IMR-90 (cell line): ENCODE measurements around the gene CDCP2. TPM values are rescaled to one million over a fixed set of nuclear protein-coding genes. Genes with fewer than 3 reads are reported as not detected.

Experiments
- ATAC-seq: fragments of 200-7000 bp; cut with Tn5 transposase; 2 replicates; pipeline ENCODE4 v1.9.1; 2020; ENCODE audit warnings: low read depth, mild to moderate bottlenecking, moderate library complexity
- BruUV-seq: library from RNA; stranded (reverse); fragments of 400-500 nt; replicated peaks from 2 replicates; lab custom pipeline; 2021; lab: Mats Ljungman, UMichigan
- CTCF ChIA-PET: fragments of 300-600 bp; formaldehyde crosslinking; extraction: SDS; loops from one replicate; lab custom pipeline; 2021; ENCODE audit warnings: antibody characterized with exemption; lab: Yijun Ruan, JAX
- POLR2A ChIA-PET: fragments of 300-600 bp; sonication (Branson Sonifier 250); formaldehyde crosslinking; loops from one replicate; lab custom pipeline; 2022; ENCODE audit warnings: antibody characterized with exemption; ENCODE audit not compliant: unreplicated experiment; lab: Charles Lee
- DNase-seq: peaks from one replicate; pipeline ENCODE4 v3.0.0; 2013
- H2AFZ ChIP-seq: replicated peaks from 2 replicates; pipeline ENCODE3; 2013; ENCODE audit warnings: low read length, mild to moderate bottlenecking; ENCODE audit not compliant: poor library complexity
- H2AK5ac ChIP-seq: 2 replicates; pipeline ENCODE4 v1.6.1; 2013; ENCODE audit warnings: low read depth, low read length, inconsistent platforms
- H2AK9ac ChIP-seq: replicated peaks from 2 replicates; pipeline ENCODE3; 2013; ENCODE audit warnings: mild to moderate bottlenecking, low read depth, low read length, moderate library complexity; ENCODE audit not compliant: poor library complexity
- H2BK120ac ChIP-seq: 2 replicates; pipeline ENCODE4 v1.6.1; 2013; ENCODE audit warnings: low read depth, low read length, inconsistent platforms
- H2BK15ac ChIP-seq: 3 replicates; pipeline ENCODE4 v1.6.1; 2013; ENCODE audit warnings: low read depth, low read length, inconsistent platforms
- H2BK20ac ChIP-seq: 2 replicates; pipeline ENCODE4 v1.6.1; 2013; ENCODE audit warnings: low read depth, mild to moderate bottlenecking, inconsistent platforms, low read length, moderate library complexity
- H2BK5ac ChIP-seq: 2 replicates; pipeline ENCODE4 v1.6.1; 2013; ENCODE audit warnings: mild to moderate bottlenecking, low read depth, low read length, inconsistent platforms; ENCODE audit not compliant: poor library complexity, severe bottlenecking
- H3K14ac ChIP-seq: replicated peaks from 2 replicates; pipeline ENCODE4 v1.6.1; 2013; ENCODE audit warnings: low read depth, low read length, inconsistent platforms
- H3K18ac ChIP-seq: 2 replicates; pipeline ENCODE4 v1.6.1; 2013; ENCODE audit warnings: low read depth, low read length, control low read depth
- H3K23ac ChIP-seq: 2 replicates; pipeline ENCODE4 v1.6.1; 2013; ENCODE audit warnings: low read depth, low read length, inconsistent platforms
- H3K27ac ChIP-seq: 2 replicates; pipeline ENCODE4 v1.5.1; 2013; ENCODE audit warnings: mild to moderate bottlenecking, control low read depth, low read length; ENCODE audit not compliant: insufficient read depth
- H3K27me3 ChIP-seq: 2 replicates; pipeline ENCODE4 v1.6.1; 2013; ENCODE audit warnings: low read length; ENCODE audit not compliant: control insufficient read depth, insufficient read depth
- H3K36me3 ChIP-seq: 2 replicates; pipeline ENCODE4 v1.6.1; 2013; ENCODE audit warnings: low read length, mixed read lengths; ENCODE audit not compliant: control insufficient read depth, insufficient read depth
- H3K4ac ChIP-seq: 2 replicates; pipeline ENCODE4 v1.6.1; 2013; ENCODE audit warnings: low read depth, low read length, inconsistent platforms
- H3K4me1 ChIP-seq: 2 replicates; pipeline ENCODE4 v1.6.1; 2013; ENCODE audit warnings: low read length, mixed read lengths; ENCODE audit not compliant: control insufficient read depth, insufficient read depth
- H3K4me2 ChIP-seq: 2 replicates; pipeline ENCODE4 v1.6.1; 2013; ENCODE audit warnings: low read depth, mild to moderate bottlenecking, control low read depth, low read length, moderate library complexity
- H3K4me3 ChIP-seq: 2 replicates; pipeline ENCODE4 v1.5.1; 2013; ENCODE audit warnings: low read depth, mild to moderate bottlenecking, control low read depth, low read length, moderate library complexity; ENCODE audit not compliant: insufficient read depth
- H3K56ac ChIP-seq: 2 replicates; pipeline ENCODE4 v1.6.1; 2013; ENCODE audit warnings: low read length, inconsistent platforms; ENCODE audit not compliant: insufficient read depth; ENCODE audit errors: extremely low read depth
- H3K79me1 ChIP-seq, 2 experiments: 2 replicates each; pipeline ENCODE4 v1.6.1; 2013; ENCODE audit warnings: low read length in 2 of 2, inconsistent platforms in 1 of 2, low read depth in 1 of 2
- H3K9ac ChIP-seq: 2 replicates; pipeline ENCODE4 v1.6.1; 2013; ENCODE audit warnings: low read depth, low read length, control low read depth
- H3K9me1 ChIP-seq: 2 replicates; pipeline ENCODE4 v1.6.1; 2013; ENCODE audit warnings: low read length, inconsistent platforms; ENCODE audit not compliant: insufficient read depth
- H3K9me3 ChIP-seq: 2 replicates; pipeline ENCODE4 v1.6.1; 2013; ENCODE audit warnings: low read length; ENCODE audit not compliant: control insufficient read depth, insufficient read depth
- H4K20me1 ChIP-seq: 2 replicates; pipeline ENCODE4 v1.6.1; 2013; ENCODE audit warnings: low read length, inconsistent platforms; ENCODE audit not compliant: insufficient read depth
- H4K5ac ChIP-seq: 2 replicates; pipeline ENCODE4 v1.6.1; 2013; ENCODE audit warnings: mild to moderate bottlenecking, low read depth, low read length, control low read depth
- H4K8ac ChIP-seq, 2 experiments: 2 replicates each; pipeline ENCODE4 v1.6.1; 2013; ENCODE audit warnings: low read depth in 2 of 2, low read length in 2 of 2, control low read depth in 1 of 2, inconsistent platforms in 1 of 2
- H4K91ac ChIP-seq: 2 replicates; pipeline ENCODE4 v1.6.1; 2013; ENCODE audit warnings: low read depth, low read length, inconsistent platforms; ENCODE audit not compliant: insufficient read depth
- BHLHE40 ChIP-seq: fragments of 150-350 bp; IDR thresholded peaks from 2 replicates; pipeline ENCODE4 v1.6.1; 2016; ENCODE audit warnings: mild to moderate bottlenecking, low read depth, low read length
- CEBPB ChIP-seq: IDR thresholded peaks from 2 replicates; pipeline ENCODE4 v1.6.1; 2012; ENCODE audit warnings: low read depth, low read length, improper control_type of control experiment
- ELK1 ChIP-seq: fragments of 150-350 bp; IDR thresholded peaks from 2 replicates; pipeline ENCODE4 v1.6.1; 2016; ENCODE audit warnings: low read depth, mild to moderate bottlenecking, low read length, moderate library complexity, borderline replicate concordance
- FOS ChIP-seq: fragments of 150-350 bp; IDR thresholded peaks from 2 replicates; pipeline ENCODE4 v1.6.1; 2016; ENCODE audit warnings: low read depth, low read length
- USF2 ChIP-seq: fragments of 150-350 bp; IDR thresholded peaks from 2 replicates; pipeline ENCODE4 v1.6.1; 2017; ENCODE audit warnings: mild to moderate bottlenecking, antibody characterized with exemption, low read length, low read depth
- WGBS, 2 experiments: methylation state at CpG; one replicate each; pipeline versions ENCODE4 v1.1.5 to v1.1.7; 2013; ENCODE audit warnings: missing lambda C conversion rate in 2 of 2; ENCODE audit not compliant: insufficient read length in 1 of 2; ENCODE audit errors: extremely low coverage in 2 of 2; 5-methylcytosine and 5-hydroxymethylcytosine counted together
- dilution Hi-C: fragments of 300-500 bp; cut with HindIII; formaldehyde crosslinking; loops from one replicate; pipeline ENCODE4 v1.14.3; 2018; ENCODE audit warnings: low sequenced_read_pairs; ENCODE audit not compliant: unreplicated experiment
- in situ Hi-C: fragments of 300-500 bp; cut with MboI; formaldehyde crosslinking; loops from 3 replicates; pipeline ENCODE4 v1.14.3; 2019; ENCODE audit warnings: low sequenced_read_pairs, inconsistent platforms, mixed read lengths
- intact Hi-C: fragments of 100-400 bp; cut with micrococcal nuclease; formaldehyde crosslinking; loops from 2 replicates; pipeline ENCODE4 v1.10.0; 2022
- polyA plus RNA-seq, 3 experiments: library from polyadenylated mRNA; depleted of rRNA; stranded (reverse); fragments of >200 nt; gene quantifications; 2 replicates each; pipeline ENCODE4 v1.2.3, GENCODE V29; 2012; ENCODE audit warnings: low replicate concordance in 1 of 3
- total RNA-seq: library from RNA; depleted of rRNA; stranded (reverse); fragments of >200 nt; gene quantifications from 2 replicates; pipeline ENCODE4 v1.2.3, GENCODE V29; 2012

Gene CDCP2
- total and polyA plus RNA-seq, 2 of the 4 experiments (the other 2 are of a cell fraction): not detected

GRCh38 chr1:54193453-54193852 is 40.7 kb upstream of the CDCP2 start:
- H3K4me3 ChIP-seq: no peak overlapping the region
- no peak overlapping the region for H3K9ac ChIP-seq
- peaks cover 1% of the 10 kb centered on the region; the same call in 1 of the 2 replicates for H3K36me3 ChIP-seq
- intact Hi-C loops (no loop called here), dilution Hi-C loops (no loop called here), in situ Hi-C loops (no loop called here)
- no peak overlapping the region for H3K4ac ChIP-seq
- H4K20me1 ChIP-seq: no peaks in the 10 kb centered on the region
- H3K27me3 ChIP-seq: no peaks in the 10 kb centered on the region
- WGBS, 2 experiments: no CpG with 5 or more reads among the region's 5 CpGs
- H2BK20ac ChIP-seq: no peak overlapping the region
- H2AK9ac ChIP-seq: no peak overlapping the region
- H3K4me1 ChIP-seq: 0 out of 2 replicates have a peak, but pooled peaks cover 1% of the 10 kb centered on the region
- H2AK5ac ChIP-seq: no peak overlapping the region
- H3K14ac ChIP-seq: no peak overlapping the region
- no peak overlapping the region for H2BK5ac ChIP-seq
- POLR2A ChIA-PET: no interaction called here
- H3K18ac ChIP-seq: no peak overlapping the region
- TF ChIP-seq BHLHE40: no peak
- no peak for TF ChIP-seq USF2
- TF ChIP-seq FOS: no peak
- TF ChIP-seq CEBPB: no peak
- no peak for TF ChIP-seq ELK1
- DNase-seq (no peak), ATAC-seq (no peak)
- 0 out of 2 replicates have a peak, but pooled peaks cover 5% of the 10 kb centered on the region for H3K9me1 ChIP-seq
- no peak overlapping the region for H4K91ac ChIP-seq
- H3K27ac ChIP-seq: no peak overlapping the region
- no peak overlapping the region for H4K5ac ChIP-seq
- no peak overlapping the region for H3K23ac ChIP-seq
- CTCF ChIA-PET: no interaction called here
- H2AFZ ChIP-seq: no peak overlapping the region
- H2BK15ac ChIP-seq: no peak overlapping the region
- H3K79me1 ChIP-seq: no peaks in the 10 kb centered on the region
- H3K4me2 ChIP-seq: no peak overlapping the region
- H3K56ac ChIP-seq: no peak overlapping the region
- H2BK120ac ChIP-seq: no peak overlapping the region
- H4K8ac ChIP-seq: no peak overlapping the region
- BruUV-seq: no TSS peak
- no peaks in the 10 kb centered on the region for H3K9me3 ChIP-seq
